Breast epithelium (tissue), 4 donors: ENCODE measurements around the gene CHST2. TPM values are rescaled to one million over a fixed set of nuclear protein-coding genes. Genes with fewer than 3 reads are reported as not detected.

Source experiments
- DNase-seq, 2 donors: peaks; one replicate each; pipeline ENCODE4 v3.0.0-alpha.2; 2019; ENCODE audit warnings: low spot score in 2 of 2
- H3K27ac ChIP-seq, 2 donors: fragments of 200-600 bp; sonication (generic) in 1 of 2; one replicate each; pipeline ENCODE4 v1.5.1; 2016 to 2019; ENCODE audit warnings: mild to moderate bottlenecking in 1 of 2
- H3K27me3 ChIP-seq, 2 donors: fragments of 200-600 bp; sonication (generic) in 1 of 2; one replicate each; pipeline versions ENCODE4 v1.5.1 to v1.6.0; 2017 to 2019; ENCODE audit warnings: control low read depth in 1 of 2, mild to moderate bottlenecking in 1 of 2
- H3K36me3 ChIP-seq: fragments of 200-600 bp; one replicate; pipeline ENCODE4 v1.5.1; 2019
- H3K4me1 ChIP-seq, 2 donors: fragments of 200-600 bp; sonication (generic); one replicate each; pipeline ENCODE4 v1.5.1; 2016 to 2019; ENCODE audit warnings: control low read depth in 1 of 2
- H3K4me3 ChIP-seq, 3 donors: fragments of 200-600 bp; sonication (generic); 1 replicate in 2 of 3; 2 replicates in 1 of 3; pipeline ENCODE4 v1.5.1; 2016 to 2019; ENCODE audit warnings: mild to moderate bottlenecking in 3 of 3, moderate library complexity in 2 of 3
- H3K9me3 ChIP-seq, 2 donors: fragments of 200-600 bp; sonication (generic) in 1 of 2; one replicate each; pipeline ENCODE4 v1.5.1; 2016 to 2019; ENCODE audit warnings: control low read depth in 1 of 2
- POLR2A ChIP-seq: fragments of 450-650 bp; IDR thresholded peaks from one replicate; pipeline ENCODE4 v1.6.1; 2016; ENCODE audit warnings: antibody characterized with exemption, mild to moderate bottlenecking, moderate library complexity
- POLR2AphosphoS5 ChIP-seq, 3 donors: sonication (generic); formaldehyde crosslinking; IDR thresholded peaks; one replicate each; pipeline ENCODE4 v1.6.1; 2017; ENCODE audit warnings: antibody characterized with exemption in 3 of 3
- intact Hi-C: fragments of 100-400 bp; cut with DNase I; formaldehyde crosslinking; loops from one replicate; pipeline ENCODE4 v1.15.1; 2023; ENCODE audit warnings: low total_unique reads
- total RNA-seq, 3 donors: library from RNA; depleted of rRNA; stranded (reverse); fragments of >200 nt; gene quantifications; one replicate each; pipeline ENCODE4 v1.1.0, GENCODE V29; 2016
- TF ChIP-seq, protein P1 (sequence below), 3 donors: fragments of 450-650 bp; IDR thresholded peaks; one replicate each; pipeline ENCODE4 v1.5.1; 2016 to 2017; ENCODE audit warnings: antibody characterized with exemption in 3 of 3, mild to moderate bottlenecking in 3 of 3, moderate library complexity in 3 of 3

CHST2 gene
- total RNA-seq, 3 donors from 2014 or later: 3.0 to 6.9 (median 4.5) TPM

DNA sequence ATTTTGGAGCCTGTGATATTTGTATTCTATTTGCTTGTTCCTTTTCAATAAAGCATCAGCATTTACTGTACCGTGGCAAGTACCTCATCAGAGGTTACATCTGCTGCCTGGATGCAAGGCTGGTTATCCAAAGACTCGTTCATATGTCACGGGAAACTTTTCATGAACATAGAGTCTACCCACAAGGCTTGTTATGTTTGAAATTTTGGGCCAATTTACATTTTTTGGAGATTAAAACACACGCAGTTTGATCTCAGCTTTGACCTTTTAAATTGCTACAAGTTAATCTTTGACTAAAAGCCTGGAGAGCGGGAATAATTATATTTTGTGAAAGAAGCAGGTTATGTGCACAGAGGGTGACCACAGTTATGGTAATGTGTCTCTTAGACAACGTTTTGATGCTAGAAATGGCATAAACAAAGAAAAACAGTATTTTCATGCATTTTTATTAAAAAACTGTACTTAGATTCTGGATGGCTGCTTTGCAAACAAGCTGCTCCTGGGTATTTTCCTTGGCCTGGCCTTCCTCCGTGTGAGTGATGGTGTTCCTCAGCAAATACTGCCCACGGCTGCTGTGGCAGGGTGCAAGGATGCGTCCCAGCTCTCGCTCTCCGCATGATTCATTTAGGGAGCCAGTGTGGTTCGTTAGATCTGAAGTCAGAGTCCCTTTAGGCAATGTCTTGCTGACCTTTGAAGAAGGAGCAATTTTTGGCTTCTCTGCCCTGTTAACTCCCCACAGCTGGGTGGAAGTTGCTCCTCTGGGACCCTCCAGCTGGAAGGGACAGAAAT is 27.1 kb downstream of the CHST2 start:
- Histone ChIP-seq H3K4me1 (no peaks in the 10 kb centered on the region), H3K27ac (no peak overlapping the region), H3K9me3 (no peaks in the 10 kb centered on the region), H3K27me3 (no peaks in the 10 kb centered on the region), H3K4me3 (no peak overlapping the region), H3K36me3 (no peaks in the 10 kb centered on the region)
- intact Hi-C loops: no loop called here
- no peak for DNase-seq
- TF ChIP-seq, protein P1, sequence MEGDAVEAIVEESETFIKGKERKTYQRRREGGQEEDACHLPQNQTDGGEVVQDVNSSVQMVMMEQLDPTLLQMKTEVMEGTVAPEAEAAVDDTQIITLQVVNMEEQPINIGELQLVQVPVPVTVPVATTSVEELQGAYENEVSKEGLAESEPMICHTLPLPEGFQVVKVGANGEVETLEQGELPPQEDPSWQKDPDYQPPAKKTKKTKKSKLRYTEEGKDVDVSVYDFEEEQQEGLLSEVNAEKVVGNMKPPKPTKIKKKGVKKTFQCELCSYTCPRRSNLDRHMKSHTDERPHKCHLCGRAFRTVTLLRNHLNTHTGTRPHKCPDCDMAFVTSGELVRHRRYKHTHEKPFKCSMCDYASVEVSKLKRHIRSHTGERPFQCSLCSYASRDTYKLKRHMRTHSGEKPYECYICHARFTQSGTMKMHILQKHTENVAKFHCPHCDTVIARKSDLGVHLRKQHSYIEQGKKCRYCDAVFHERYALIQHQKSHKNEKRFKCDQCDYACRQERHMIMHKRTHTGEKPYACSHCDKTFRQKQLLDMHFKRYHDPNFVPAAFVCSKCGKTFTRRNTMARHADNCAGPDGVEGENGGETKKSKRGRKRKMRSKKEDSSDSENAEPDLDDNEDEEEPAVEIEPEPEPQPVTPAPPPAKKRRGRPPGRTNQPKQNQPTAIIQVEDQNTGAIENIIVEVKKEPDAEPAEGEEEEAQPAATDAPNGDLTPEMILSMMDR (IDR thresholded peaks at IDR 0.05): no peak
- no peak for TF ChIP-seq POLR2A
- no peak for TF ChIP-seq POLR2AphosphoS5 (IDR thresholded peaks at IDR 0.05)

DNA sequence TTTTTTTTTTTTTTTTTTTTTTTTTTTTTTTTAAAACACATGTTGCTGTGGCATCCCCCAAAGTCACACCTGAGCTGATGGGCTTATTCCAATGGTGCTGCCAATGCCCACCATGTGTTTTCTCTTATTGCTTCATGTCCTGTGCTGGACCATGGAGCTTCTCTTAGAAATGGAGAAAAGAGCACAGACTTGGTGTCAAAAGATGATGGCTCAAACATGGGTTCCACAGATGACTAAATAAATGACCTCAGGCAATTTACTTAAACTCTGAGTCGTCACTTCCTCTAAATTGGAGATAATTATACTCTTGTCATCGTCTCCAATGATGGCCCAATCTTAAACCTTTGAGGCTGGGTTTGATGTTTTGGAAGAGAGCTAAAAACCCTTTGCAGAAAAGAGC is 28.1 kb downstream of the CHST2 start:
- Histone ChIP-seq H3K27ac (no peak overlapping the region), H3K27me3 (no peaks in the 10 kb centered on the region), H3K9me3 (no peaks in the 10 kb centered on the region), H3K4me1 (no peaks in the 10 kb centered on the region), H3K36me3 (no peaks in the 10 kb centered on the region), H3K4me3 (no peak overlapping the region)
- TF ChIP-seq POLR2A (no peak), POLR2AphosphoS5 (IDR thresholded peaks at IDR 0.05) (no peak)
- intact Hi-C loops: no loop called here
- no peak for DNase-seq

DNA sequence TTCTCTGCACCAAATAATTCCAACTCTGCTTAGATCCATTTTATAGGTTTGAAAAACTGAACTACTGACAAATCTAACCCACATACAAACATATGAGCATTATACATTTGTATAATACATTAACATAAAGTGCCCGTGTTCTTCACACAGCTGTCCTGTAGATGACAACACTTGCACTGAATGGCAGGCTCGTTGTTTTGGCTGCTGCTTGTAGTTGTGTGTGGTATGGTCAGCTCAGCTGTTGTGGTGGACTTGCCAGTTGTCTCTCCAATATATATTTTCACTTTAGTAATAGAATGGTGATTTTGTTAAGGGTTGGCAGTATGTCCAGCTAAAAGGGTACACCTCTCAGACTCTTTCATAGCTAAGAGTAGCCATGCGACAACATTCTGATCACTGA is 30.5 kb downstream of the CHST2 start:
- Histone ChIP-seq H3K4me3 (no peak overlapping the region), H3K27me3 (no peaks in the 10 kb centered on the region), H3K4me1 (no peaks in the 10 kb centered on the region), H3K27ac (no peak overlapping the region), H3K9me3 (no peaks in the 10 kb centered on the region), H3K36me3 (no peaks in the 10 kb centered on the region)
- TF ChIP-seq POLR2A (no peak), POLR2AphosphoS5 (IDR thresholded peaks at IDR 0.05) (no peak)
- TF ChIP-seq, protein P1 (IDR thresholded peaks at IDR 0.05): no peak
- intact Hi-C loops: no loop called here
- no peak for DNase-seq

DNA sequence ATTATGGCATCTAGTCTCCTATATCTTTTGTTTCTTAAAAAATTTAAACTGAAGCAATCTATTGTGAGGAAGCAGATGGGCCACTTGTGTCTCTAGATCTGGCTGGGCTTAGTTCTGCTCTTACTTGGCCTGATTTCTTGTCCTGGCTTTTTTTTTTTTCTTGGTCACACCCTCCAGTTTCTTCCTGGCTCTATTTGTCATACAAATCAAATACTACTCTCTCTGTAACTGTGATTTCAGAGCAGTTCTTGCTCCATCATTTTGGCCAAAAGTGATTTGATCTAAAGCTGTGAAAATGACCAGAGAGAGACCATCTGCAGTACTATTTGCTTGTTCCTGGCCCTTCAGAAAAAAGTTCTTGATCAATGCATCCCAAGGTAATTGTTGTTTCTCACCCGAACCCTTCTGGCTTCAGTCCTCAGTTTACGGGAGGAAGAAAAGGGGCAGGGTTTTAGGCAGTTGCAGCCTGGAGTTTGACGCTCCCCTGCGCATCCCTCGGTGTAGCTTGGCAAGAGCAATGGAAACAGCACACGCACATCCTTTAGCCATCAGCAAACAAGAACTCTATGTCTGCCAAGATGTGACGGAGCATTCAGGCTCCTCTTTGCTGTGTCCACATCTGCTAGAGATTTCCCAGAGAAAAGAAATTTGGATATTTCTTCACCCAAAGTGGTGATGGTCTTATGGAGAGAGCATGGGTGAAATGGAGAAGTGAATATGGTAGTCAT is 31.6 kb downstream of the CHST2 start:
- no peak for DNase-seq
- H3K27ac ChIP-seq: peak overlapping the region in 1 of 2 donors; percentile 38
- no peaks in the 10 kb centered on the region for H3K27me3 ChIP-seq
- no peaks in the 10 kb centered on the region for H3K4me1 ChIP-seq
- no peaks in the 10 kb centered on the region for H3K36me3 ChIP-seq
- no peaks in the 10 kb centered on the region for H3K9me3 ChIP-seq
- intact Hi-C loops: no loop called here
- no peak overlapping the region for H3K4me3 ChIP-seq
- no peak for TF ChIP-seq POLR2AphosphoS5 (IDR thresholded peaks at IDR 0.05)
- no peak for TF ChIP-seq POLR2A
- TF ChIP-seq, protein P1 (IDR thresholded peaks at IDR 0.05): no peak

DNA sequence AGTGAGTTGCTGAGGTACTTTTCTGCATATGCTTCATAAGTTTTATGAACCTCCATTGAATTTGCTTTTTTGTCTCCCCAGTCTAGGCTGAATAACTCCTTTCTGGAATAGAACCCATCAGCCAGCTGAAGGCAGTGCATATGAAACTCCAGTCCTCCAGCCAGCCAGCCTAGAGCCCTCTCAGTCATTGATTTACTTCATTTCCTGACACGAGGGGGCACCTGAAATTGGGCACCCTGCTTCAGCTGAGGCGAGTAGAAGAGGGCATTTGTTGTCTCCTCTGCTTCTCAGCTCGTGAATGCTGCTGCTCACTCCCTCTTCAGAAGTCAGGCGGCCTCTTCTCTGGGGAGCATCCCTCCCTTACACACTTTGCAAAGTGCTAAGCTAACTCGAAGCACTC is 32.5 kb downstream of the CHST2 start:
- Histone ChIP-seq H3K36me3 (no peaks in the 10 kb centered on the region), H3K4me3 (no peak overlapping the region), H3K4me1 (no peaks in the 10 kb centered on the region), H3K27me3 (no peaks in the 10 kb centered on the region), H3K9me3 (no peaks in the 10 kb centered on the region), H3K27ac (peak overlapping the region in 1 of 2 donors; percentile 38)
- intact Hi-C loops: no loop called here
- no peak for TF ChIP-seq POLR2A
- TF ChIP-seq, protein P1 (IDR thresholded peaks at IDR 0.05): no peak
- no peak for TF ChIP-seq POLR2AphosphoS5 (IDR thresholded peaks at IDR 0.05)
- DNase-seq: no peak
